ENCODE results near the gene SLC13A3. TPM values are rescaled to one million over a fixed set of nuclear protein-coding genes. Genes with fewer than 3 reads are reported as not detected.

SLC13A3 gene
- total and polyA plus RNA-seq, 2 of the 4 experiments (the other 2 are of a cell fraction), result 2.5 to 4.2 TPM

DNA sequence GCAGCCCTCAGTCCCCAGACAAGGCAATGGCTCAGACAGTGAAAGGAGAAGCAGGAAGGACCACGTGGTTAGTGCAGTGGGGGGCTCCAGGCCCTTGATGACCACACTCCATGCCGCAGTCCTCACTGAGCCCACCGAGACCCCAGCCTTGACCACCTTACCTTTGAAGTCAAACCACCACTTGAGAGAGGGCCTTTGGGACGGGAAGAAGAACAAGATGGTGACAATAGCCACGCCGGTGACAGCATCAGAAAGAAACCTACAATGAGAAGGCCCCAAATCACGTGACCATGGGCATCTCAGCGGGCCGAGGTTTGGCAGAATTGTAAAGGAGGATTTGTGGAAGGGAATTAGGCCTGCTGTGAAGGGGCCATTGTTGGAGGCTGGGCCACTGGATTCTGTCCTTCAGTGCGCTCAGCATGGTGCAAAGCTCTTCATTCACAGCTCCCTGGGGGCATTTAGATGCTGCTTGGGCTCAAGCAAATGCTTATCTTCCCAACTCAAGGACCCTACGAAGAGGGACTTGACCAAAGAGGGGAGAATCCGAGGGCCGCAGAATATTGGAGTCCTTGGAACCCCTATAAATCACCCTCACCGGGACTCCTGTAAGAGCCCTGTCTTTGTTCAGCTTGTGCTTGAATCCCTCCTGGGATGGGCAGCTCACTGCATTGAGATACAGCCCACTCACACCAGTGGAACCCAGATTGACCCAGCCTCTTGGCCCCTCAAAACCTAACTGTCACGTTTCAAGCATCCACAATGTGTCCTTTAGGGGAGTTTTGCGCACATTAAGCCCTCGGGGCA is 67.6 kb downstream of the SLC13A3 start:
- no peaks in the 10 kb centered on the region for H3K36me3 ChIP-seq (ENCODE audit: control insufficient read depth, insufficient read depth, low read length)
- no peaks in the 10 kb centered on the region for H3K27me3 ChIP-seq (ENCODE audit: control insufficient read depth, insufficient read depth, low read length)
- no peak overlapping the region for H3K4me3 ChIP-seq (ENCODE audit: insufficient read depth, low read depth, low read length)
- no peaks in the 10 kb centered on the region for H3K9me3 ChIP-seq (ENCODE audit: control insufficient read depth, insufficient read depth, low read length)
- no TSS peak for BruUV-seq (replicated peaks)
- no peak for ATAC-seq (ENCODE audit: low read depth)
- H3K56ac ChIP-seq (ENCODE audit: extremely low read depth, insufficient read depth, low read length), result no peak overlapping the region
- no peaks in the 10 kb centered on the region for H3K4me1 ChIP-seq (ENCODE audit: control insufficient read depth, insufficient read depth, low read length)
- no peak overlapping the region for H2BK5ac ChIP-seq (ENCODE audit: low read depth, low read length, poor library complexity, severe bottlenecking)
- H2AFZ ChIP-seq (replicated peaks; ENCODE audit: low read length, poor library complexity), result peak overlapping the region; percentile 7
- ChIA-PET POLR2A (ENCODE audit: unreplicated experiment) (no interaction called here), CTCF (no interaction called here)
- no peak overlapping the region for H2BK120ac ChIP-seq (ENCODE audit: low read depth, low read length)
- no peak overlapping the region for H4K91ac ChIP-seq (ENCODE audit: insufficient read depth, low read depth, low read length)
- no peak overlapping the region for H3K9ac ChIP-seq (ENCODE audit: low read depth, low read length)
- H3K14ac ChIP-seq (replicated peaks; ENCODE audit: low read depth, low read length), result no peak overlapping the region
- no peaks in the 10 kb centered on the region for H4K20me1 ChIP-seq (ENCODE audit: insufficient read depth, low read length)
- H4K5ac ChIP-seq (ENCODE audit: low read depth, low read length), result no peak overlapping the region
- TF ChIP-seq POLR2A (IDR thresholded peaks at IDR 0.05; ENCODE audit: low read depth, low read length), result no peak
- TF ChIP-seq, protein P1, sequence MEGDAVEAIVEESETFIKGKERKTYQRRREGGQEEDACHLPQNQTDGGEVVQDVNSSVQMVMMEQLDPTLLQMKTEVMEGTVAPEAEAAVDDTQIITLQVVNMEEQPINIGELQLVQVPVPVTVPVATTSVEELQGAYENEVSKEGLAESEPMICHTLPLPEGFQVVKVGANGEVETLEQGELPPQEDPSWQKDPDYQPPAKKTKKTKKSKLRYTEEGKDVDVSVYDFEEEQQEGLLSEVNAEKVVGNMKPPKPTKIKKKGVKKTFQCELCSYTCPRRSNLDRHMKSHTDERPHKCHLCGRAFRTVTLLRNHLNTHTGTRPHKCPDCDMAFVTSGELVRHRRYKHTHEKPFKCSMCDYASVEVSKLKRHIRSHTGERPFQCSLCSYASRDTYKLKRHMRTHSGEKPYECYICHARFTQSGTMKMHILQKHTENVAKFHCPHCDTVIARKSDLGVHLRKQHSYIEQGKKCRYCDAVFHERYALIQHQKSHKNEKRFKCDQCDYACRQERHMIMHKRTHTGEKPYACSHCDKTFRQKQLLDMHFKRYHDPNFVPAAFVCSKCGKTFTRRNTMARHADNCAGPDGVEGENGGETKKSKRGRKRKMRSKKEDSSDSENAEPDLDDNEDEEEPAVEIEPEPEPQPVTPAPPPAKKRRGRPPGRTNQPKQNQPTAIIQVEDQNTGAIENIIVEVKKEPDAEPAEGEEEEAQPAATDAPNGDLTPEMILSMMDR (conservative IDR thresholded peaks at IDR 0.05; ENCODE audit: low read depth, low read length), result no peak
- no peak for TF ChIP-seq RFX5 (IDR thresholded peaks at IDR 0.05; ENCODE audit: low read depth, low read length)
- TF ChIP-seq RCOR1 (IDR thresholded peaks at IDR 0.05; ENCODE audit: insufficient replicate concordance, low read length), result no peak
- no peak for TF ChIP-seq SMC3 (IDR thresholded peaks at IDR 0.05; ENCODE audit: low read depth, low read length)
- TF ChIP-seq RAD21 (IDR thresholded peaks at IDR 0.05; ENCODE audit: low read length), result no peak
- TF ChIP-seq, protein P2, sequence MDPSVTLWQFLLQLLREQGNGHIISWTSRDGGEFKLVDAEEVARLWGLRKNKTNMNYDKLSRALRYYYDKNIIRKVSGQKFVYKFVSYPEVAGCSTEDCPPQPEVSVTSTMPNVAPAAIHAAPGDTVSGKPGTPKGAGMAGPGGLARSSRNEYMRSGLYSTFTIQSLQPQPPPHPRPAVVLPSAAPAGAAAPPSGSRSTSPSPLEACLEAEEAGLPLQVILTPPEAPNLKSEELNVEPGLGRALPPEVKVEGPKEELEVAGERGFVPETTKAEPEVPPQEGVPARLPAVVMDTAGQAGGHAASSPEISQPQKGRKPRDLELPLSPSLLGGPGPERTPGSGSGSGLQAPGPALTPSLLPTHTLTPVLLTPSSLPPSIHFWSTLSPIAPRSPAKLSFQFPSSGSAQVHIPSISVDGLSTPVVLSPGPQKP (IDR thresholded peaks at IDR 0.05; ENCODE audit: borderline replicate concordance, low read depth, low read length), result no peak
- TF ChIP-seq MAZ (IDR thresholded peaks at IDR 0.05; ENCODE audit: borderline replicate concordance, low read depth, low read length), result no peak
- TF ChIP-seq MAFK (IDR thresholded peaks at IDR 0.05; ENCODE audit: low read depth, low read length), result no peak
- TF ChIP-seq, protein P3, sequence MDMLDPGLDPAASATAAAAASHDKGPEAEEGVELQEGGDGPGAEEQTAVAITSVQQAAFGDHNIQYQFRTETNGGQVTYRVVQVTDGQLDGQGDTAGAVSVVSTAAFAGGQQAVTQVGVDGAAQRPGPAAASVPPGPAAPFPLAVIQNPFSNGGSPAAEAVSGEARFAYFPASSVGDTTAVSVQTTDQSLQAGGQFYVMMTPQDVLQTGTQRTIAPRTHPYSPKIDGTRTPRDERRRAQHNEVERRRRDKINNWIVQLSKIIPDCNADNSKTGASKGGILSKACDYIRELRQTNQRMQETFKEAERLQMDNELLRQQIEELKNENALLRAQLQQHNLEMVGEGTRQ (IDR thresholded peaks at IDR 0.05; ENCODE audit: low read depth, low read length), result no peak
- no peak for TF ChIP-seq NFE2L2 (IDR thresholded peaks at IDR 0.05; ENCODE audit: low read depth, low read length)
- no peak for TF ChIP-seq BHLHE40 (IDR thresholded peaks at IDR 0.05; ENCODE audit: low read depth, low read length)
- no peak for TF ChIP-seq MXI1 (IDR thresholded peaks at IDR 0.05; ENCODE audit: borderline replicate concordance, low read depth, low read length)
- H4K8ac ChIP-seq (ENCODE audit: low read depth in 2 of 2, low read length in 2 of 2), result no peak overlapping the region
- whole genome bisulfite sequencing, 2 experiments (ENCODE audit: extremely low coverage in 2 of 2, insufficient read length in 1 of 2), result 62% methylated on average over 5 of the region's 17 CpGs; no CpG with 5 or more reads in 1 of the 2 experiments
- no peak overlapping the region for H2BK20ac ChIP-seq (ENCODE audit: low read depth, low read length)
- H3K27ac ChIP-seq (ENCODE audit: insufficient read depth, low read length), result no peak overlapping the region
- H3K9me1 ChIP-seq (ENCODE audit: insufficient read depth, low read length), result no peaks in the 10 kb centered on the region
- peak overlapping the region; percentile 19 for H2AK9ac ChIP-seq (replicated peaks; ENCODE audit: low read depth, low read length, poor library complexity)
- in situ Hi-C loops (cut with MboI; ENCODE audit: low sequenced_read_pairs), result no loop called here
- intact Hi-C loops (cut with micrococcal nuclease), result no loop called here
- no peak overlapping the region for H2AK5ac ChIP-seq (ENCODE audit: low read depth, low read length)
- H2BK15ac ChIP-seq (ENCODE audit: low read depth, low read length), result no peak overlapping the region
- dilution Hi-C loops (cut with HindIII; ENCODE audit: low sequenced_read_pairs, unreplicated experiment), result no loop called here
- no peak overlapping the region for H3K4me2 ChIP-seq (ENCODE audit: low read depth, low read length)
- H3K79me1 ChIP-seq (ENCODE audit: low read depth in 1 of 2, low read length in 2 of 2), result no peaks in the 10 kb centered on the region
- H3K4ac ChIP-seq (ENCODE audit: low read depth, low read length), result no peak overlapping the region
- no peak overlapping the region for H3K18ac ChIP-seq (ENCODE audit: low read depth, low read length)
- no peak for DNase-seq
- H3K23ac ChIP-seq (ENCODE audit: low read depth, low read length), result no peak overlapping the region
